HG02588 (cell line): ENCODE data around the gene SLC25A24.
"Not testable (repeated sequence)": the region's sequence is repeated elsewhere in the genome, so short reads cannot be mapped to it uniquely, and the experiment has no call there.

ENCODE experiments used
- ATAC-seq: cut with Tn5 transposase; IDR thresholded peaks from one replicate; pipeline ENCODE4 v1.9.1; 2021; ENCODE audit warnings: mild to moderate bottlenecking, moderate library complexity; ENCODE audit not compliant: unreplicated experiment

The SLC25A24 gene

DNA sequence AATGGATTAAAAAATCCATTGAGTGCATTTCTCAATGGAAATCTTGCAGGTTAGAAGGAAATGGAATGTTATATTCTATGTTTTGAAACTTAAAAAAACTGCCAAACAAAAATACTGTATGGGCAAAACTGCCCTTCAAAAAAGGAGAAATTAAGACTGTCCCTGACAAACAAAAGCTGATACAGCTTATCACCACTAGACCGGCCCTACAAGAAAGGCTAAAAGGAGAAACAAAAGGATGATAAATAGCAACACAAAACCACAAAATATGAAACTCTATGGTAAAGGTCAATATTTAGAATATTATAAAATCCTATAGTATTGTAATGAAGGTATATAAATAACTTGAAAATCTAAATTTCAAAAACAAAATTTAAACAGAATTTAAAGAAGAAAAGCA is 60.0 kb downstream of the SLC25A24 start:
- ATAC-seq: no peak

DNA sequence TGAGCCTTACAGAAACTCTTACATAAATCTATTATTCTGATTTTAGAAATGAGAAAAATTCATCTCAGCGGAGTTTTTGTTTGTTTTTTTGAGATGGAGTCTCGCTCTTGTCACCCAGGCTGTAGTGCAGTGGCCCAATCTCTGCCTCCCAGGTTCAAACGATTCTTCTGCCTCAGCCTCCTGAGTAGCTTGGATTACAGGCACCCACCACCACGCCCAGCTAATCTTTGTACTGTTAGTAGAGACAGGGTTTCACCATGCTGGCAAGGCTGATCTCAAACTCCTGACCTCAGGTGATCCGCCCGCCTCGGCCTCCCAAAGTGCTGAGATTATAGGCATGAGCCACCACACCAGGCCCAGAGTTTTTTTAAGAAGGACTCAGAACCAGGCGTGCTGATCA is 60.6 kb downstream of the SLC25A24 start:
- not testable (repeated sequence) for ATAC-seq

DNA sequence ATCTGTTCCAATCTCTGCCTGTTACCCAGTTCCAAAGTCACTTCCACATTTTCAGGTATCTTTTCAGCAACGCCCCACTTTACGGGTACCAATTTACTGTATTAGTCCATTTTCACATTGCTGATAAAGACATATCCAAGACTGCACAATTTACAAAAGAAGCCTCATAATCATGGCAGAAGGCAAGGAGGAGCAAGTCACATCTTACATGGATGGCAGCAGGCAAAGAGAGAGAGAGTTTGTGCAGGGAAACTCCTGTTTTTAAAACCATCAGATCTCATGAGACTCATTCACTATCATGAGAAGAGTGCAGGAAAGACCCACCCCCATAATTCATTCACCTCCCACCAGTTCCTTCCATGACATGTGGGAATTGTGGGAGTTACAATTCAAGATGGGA is 67.0 kb downstream of the SLC25A24 start:
- not testable (repeated sequence) for ATAC-seq

DNA sequence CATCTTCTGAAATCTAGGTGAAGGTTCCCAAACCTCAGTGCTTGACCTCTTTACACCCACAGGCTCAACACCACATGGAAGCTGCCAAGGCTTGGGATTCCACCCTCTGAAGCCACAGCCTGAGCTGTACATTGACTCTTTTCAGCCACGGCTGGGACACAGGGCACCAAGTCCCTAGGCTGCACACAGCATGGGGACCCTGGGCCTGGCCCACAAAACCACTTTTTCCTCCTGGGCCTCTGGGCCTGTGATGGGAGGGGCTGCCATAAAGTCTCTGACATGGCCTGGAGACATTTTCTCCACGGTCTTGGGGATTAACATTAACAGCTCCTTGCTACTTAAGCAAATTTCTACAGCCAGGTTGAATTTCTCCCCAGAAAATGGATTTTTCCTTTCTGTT is 67.8 kb downstream of the SLC25A24 start:
- not testable (repeated sequence) for ATAC-seq

DNA sequence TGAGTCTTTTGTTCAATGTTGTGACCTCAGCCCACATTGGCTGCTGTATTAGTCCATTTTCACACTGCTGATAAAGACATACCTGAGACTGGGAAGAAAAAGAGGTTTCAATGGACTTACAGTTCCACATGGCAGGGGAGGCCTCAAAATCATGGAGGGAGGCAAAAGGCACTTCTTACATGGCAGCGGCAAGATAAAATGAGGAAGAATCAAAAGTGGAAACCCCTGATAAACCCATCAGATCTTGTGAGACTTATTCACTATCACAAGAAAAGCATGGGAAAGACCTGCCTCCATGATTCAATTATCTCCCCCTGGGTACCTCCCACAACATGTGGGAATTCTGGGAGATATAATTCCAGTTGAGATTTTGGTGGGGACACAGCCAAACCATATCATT is 68.9 kb downstream of the SLC25A24 start:
- ATAC-seq: not testable (repeated sequence)

DNA sequence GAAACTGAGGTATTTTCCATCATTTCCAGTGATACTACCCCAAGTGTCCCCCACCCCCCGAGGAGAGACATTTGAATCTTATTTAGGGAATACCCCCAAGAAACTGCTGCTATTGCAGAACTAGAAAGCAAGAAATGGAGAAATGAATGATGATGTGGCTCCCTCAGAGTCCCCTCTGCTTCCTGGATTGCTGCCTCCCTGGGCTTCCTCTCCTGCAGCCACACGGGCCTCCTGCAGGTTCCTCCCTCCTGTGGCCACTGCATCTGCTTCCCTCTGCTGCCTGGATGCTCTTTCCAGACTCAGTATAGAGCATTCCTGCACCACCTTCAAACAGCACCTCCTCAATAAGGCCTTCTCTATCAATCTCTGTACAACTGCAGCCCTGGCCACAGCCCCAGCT is 69.3 kb downstream of the SLC25A24 start:
- ATAC-seq: no peak

DNA sequence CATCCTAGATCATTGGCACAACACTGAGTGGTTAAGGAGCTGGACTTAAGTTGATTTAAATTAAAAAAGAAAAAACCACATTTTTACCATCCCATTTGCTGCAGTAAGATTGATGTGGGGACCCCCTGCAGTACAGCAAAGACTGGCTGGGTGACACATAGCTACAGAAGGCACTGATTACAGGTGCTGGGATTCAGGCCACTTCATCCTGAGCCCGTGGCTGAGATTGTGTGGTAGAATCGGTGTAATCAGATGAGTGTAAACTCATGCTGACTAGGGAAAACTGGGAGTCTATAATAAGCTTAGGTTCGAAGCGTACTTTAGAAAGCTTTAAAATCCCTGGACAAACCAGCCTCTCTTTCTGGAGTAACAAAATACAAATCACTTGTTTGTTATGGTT is 70.1 kb downstream of the SLC25A24 start:
- ATAC-seq: no peak

DNA sequence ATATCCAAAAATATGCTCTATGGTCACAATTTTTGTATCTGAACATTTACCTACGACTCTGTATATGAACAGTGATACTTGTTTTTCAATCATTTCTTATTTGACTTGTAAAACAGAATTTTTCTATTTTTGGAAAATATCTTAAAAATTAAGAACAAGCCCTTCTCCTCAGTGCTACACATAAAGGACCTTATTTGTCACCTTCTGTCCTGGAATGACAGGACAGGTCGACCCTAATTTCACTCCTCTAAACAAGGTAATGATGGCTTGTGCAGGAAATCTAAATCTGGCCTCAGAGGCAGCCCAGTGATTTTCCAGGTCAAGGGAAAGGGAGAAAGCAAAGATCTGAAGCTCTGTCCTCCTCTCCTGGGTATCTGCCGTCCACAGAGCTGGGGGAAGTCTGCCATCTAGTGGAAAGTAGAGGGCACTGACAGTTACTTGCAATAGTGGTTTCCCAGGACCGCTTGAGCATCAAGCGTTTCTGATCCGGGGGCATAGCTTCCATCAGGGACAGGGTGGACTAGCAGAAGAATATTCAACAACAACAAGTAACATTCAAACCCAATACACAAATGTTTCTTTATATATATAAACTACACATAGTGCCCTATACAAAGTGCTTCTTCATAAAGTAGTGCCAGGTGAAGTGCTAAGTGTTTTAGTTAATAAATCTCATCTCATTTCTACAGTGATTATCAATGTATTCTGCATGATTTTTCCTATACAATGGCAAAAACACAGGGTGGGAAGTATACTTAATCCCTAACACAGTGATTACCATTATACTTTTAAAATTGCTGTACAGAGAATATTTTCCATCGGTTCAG is 74.6 kb downstream of the SLC25A24 start:
- ATAC-seq: peak; percentile 97

DNA sequence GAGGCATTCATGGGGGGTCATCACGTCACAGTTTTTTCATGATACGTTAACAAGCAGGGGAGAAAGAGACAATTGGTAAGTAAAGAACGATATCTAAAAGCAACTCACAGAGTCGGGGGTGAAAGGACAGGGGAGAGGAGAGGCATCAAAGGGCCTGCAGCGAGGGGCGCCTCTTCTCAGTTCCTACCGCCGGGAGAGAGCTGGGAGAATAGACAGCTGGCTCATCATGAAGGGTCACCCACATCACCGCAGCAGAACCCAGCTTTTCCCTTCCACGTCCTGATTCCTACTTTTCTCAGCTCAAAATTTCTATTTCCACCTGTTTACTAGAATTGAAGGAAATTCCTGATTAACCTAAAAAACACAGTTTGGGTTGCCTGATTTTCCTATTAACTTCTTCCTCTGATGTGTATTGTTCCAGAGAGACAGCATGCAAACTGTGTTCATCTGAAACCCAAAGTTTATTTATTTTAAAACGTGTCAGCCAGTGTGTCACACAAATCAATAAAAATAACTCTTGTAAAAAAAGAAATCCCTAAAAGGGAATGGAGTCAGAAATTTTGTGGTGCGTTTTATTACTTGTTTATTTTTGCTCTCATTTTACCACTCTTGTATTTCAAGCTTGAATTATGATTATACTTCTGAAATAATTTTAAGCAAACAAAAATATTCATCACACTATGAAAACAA is 75.4 kb downstream of the SLC25A24 start:
- no peak for ATAC-seq

DNA sequence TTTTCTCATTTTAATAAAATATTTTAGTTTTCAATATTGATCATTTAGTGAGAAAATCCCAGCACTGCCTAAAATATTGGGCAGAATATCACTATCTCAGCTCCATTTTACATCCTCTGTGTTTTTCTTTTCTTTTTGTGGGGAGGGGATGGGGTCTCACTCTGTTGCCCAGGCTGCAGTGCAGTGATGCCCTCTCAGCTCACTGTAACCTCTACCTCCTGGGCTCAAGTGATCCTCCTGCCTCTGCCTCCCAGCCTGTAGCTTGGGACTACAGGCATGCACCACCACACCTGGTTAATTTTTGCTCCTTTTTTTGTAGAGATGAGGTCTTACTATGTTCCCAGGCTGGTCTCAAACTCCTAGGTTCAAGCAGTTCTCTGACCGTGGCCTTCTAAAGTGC is 76.1 kb downstream of the SLC25A24 start:
- no peak for ATAC-seq

DNA sequence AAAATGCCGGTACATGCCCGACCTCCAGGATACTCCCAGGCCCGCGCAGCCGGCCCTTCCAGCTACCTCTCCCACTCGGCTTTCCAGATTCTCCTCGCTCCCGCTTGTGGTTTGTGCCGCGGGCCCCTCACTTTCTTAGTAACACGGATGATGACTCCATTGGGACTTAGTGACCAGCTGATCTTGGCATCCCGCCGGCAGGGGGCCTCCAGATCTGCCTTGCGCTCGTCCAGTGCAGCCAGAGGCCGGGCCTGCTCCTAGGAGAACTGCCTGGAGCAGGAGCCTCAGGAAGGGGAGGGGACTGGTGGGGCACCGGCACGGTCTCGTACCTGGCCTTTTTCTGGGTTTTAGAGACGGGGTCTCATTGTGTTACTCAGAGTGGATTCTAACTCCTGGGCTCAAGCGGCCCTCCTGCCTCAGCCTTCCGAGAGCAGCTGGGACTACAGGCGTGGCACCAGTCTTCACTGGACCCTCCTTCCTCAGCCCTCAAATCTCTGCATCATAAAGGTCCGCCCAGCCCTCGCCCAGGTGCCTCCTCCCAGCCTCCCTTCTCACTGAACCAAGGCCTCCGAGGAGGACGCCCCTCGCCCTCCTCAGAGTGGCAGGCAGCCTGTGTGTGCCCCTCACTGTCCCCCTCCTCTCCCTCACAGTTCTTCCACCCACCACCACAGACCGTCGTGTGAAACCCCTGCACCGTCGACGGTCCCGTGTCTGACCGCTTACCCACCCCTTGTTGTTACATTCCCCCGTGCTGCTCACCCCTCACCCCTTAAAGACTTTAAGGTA is 78.6 kb downstream of the SLC25A24 start:
- ATAC-seq: no peak

DNA sequence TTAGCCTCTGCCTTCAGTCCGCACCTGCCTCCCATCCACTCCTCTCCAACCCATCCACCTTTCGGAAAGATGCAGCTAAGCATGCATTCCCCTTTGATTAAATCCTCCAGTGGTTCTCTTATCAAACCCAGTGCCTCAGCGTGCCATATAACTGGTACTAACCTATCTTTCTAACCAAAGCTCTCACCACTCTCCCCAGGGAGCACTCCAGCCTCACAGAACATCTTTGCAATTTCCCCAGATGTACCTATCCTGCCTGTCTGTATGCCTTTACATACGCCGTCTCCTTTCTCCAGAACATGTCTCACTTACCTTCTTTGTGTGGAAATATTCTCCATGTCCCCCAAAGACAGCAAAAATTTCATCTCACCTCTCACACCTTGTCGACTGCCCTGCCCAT is 80.0 kb downstream of the SLC25A24 start:
- ATAC-seq: no peak

DNA sequence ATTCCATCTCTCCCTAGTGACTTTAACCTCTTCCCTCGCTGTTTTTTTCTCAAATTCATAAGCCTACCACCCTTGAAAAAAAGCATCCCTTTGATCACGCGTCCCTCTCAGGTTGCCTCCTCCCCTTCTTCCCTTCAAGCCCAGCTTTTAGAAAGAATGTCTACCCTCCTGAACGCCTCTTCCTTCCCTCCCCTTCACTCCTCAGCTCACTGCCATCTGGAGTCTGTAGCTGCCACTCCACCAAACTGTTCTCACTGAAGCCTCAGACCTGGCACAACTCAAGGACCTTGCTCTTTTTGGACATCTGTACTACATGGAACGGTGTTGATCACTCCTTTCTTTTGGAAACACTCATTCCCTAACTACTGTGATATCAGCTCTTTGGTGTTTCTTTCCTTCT is 80.6 kb downstream of the SLC25A24 start:
- no peak for ATAC-seq

DNA sequence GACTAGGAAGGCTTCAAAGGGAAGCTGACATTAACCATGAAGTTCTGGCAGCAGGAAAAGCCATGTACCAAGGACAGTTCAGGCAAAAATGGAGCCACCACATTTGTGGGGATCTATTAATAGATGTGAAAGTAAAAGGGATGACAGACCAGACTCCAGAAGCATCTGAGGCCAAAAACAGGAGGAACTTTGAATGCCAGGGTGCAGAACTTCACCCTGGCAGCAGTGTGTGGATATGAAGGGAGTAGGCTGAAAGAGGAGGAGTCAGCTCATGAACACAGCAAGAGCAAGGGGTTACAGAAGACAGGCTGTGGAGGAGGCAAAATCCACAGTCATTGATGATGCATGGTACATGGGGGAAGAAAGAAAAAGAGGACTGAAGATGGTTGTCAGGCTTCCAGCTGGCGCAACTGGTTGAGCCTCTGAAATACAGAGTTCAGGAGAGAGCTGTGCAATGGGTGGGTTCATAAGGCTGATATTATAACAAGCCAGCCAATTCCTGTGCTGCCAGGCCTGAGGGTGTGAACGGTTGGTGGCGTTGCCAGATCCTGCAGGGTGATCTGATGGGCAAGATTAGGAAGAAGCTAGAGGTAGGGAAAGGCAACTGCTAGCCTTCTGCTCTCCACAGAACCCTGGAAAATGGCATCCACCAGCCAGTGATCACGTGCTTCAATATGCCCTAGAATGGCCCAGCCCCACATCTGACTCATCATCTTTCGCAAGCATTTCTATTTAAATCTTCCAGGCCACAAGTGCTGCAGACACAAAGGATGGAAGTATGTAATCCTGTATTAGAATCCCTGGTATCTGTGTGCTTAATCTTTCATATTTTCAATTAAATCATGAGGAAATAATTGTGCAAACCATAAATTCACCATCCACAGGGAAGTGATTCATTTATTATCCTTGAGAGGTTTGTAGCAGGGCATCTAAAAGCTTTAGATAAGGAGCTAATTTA is 81.9 kb downstream of the SLC25A24 start:
- ATAC-seq: no peak

DNA sequence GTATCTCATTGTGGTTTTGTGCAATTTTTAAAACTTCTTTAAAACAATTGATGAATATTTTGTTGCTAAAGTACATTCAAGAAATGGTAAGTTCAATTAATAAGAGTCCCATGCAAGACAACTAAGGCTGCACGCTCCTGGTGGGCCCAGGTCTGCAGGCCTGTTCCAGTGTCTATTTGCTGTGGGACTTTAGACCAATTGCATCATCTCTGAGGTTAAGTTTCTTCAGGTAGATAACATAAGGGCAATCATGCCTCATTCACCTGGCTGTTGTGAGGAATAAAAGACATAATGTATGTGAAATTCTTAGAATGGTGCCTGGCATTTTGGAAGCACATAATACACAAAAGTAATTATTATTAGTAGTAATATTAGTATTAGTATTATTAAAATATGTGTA is 82.9 kb downstream of the SLC25A24 start:
- no peak for ATAC-seq

DNA sequence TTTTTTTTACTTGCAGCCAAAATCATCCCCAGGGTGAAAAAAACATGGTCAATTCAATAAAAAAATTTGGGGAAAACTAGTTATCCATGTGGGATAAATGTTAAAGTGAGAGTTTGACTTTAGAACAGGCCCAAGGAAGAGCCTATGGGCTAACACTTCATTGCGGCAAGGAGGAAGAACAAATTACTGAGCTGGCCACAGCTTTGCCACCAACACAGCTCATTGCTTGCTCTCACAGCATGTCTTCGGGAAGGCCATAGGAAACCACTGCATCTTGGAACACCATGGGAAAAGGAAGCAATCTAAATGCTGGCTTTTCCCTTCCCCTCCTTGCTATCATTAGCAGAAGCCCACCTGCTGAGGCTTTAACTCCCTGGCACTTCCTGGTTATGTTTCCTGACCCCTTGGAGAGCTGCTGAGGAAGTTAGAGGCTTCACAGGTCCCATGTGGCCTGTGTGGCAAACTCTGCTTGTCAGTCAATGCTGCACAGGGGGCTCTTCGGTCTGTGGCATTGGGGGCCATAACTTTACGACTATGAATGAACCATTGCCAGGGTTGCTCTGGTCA is 86.0 kb downstream of the SLC25A24 start:
- ATAC-seq: no peak

DNA sequence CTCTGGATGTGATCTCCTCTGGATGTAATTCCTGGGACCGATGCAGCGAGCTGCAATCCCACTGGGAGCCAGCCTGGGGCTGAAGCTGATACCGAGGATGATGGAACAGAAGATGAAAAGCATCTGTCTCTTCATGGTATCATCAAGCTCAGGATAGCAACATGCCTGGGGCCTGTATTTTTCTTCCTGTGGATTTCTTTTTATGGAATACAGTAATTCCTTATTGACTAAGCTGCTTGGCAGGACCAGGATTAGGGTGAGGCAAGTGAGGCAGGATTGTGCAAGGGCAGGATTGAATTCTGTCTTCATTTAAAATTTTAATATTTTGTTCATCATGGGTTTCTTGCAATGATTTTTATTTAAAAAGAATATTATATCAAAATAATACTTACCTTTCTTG is 86.6 kb downstream of the SLC25A24 start:
- ATAC-seq: no peak

DNA sequence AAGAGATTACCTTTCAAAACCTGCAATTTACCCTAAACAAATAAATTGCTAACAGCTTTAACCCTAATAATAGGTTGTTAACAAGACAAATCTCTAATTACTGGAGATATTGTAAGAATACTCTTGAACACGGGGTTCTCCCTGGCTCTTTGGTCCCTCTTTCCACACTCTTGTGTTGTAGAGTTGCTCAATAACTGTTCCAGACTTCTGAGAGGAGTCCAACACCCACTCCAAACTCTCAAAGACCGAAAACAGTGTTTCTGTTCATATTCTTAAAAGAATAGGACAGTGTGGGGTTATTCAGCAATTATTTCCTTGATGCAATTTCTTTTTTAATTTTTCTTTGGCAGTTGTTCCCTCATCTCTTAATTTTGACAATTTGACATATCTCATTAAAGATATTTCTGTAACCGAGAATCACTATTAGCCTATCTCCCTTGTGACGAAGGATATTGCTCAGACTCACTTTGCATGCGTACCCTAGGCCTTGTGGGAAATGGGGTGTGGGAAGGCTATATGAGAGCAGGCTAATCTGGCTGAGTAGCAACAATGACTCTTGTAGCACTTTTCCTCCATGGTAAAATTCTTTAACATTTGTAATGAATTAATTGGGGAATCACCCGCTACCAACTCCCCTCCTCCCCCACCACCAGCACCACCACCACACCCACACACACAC is 90.7 kb downstream of the SLC25A24 start:
- no peak for ATAC-seq

DNA sequence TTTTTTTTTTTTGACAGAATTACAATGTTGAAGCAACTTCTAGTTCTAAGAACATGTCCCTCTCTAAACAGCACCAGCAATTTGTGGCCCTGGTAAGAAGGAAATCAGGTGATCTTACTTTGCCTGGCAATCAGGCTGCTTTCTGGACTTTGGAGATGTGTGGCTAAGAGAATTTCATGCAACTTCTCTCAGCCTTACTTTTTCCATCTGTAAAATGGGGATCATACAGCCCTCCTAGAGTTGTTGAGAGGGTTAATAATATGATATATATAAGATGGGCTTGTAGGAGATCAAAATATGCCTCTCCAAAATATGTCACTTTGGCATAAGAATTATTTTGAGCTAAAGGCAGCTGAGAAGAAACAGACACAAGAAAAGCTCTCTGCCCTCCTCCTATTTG is 92.0 kb downstream of the SLC25A24 start:
- ATAC-seq: no peak

DNA sequence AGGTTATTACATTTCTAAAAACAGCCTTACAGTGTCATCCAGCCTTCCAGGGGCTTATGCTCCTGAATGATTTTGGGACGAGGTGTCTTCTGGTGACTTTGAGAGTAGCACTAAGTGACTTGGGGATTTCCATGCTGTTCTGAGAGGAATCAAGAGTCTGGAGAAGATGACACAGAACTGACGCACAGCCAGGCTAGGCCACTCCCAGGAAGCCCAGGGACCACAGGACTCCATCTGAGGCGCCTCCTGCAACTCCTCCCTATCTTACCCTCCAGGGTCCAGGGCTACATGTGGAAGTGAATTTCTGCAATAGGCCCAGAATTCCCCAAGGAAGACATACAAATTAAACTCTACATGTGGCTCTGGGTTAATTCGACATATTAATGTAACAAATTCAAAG is 92.5 kb downstream of the SLC25A24 start:
- ATAC-seq: no peak
